ENCODE data around the gene TSNAX. TPM values are rescaled to one million over a fixed set of nuclear protein-coding genes. Genes with fewer than 3 reads are reported as not detected.

The TSNAX gene
- total RNA-seq, 4 donors from 2014 or later = 8.2 to 27.0 (median 17.3) TPM

- H3K4me3 ChIP-seq = no peak overlapping the region
- H3K27ac ChIP-seq = no peak overlapping the region
- DNase-seq = no peak
- TF ChIP-seq EP300 (IDR thresholded peaks at IDR 0.05; ENCODE audit: low read depth) = no peak
- H3K27me3 ChIP-seq = no peaks in the 10 kb centered on the region
- in situ Hi-C loops (cut with MboI; ENCODE audit: low pct_ligation_motif_present in 1 of 4, low pct_unique_long_range_greater_than_20kb in 1 of 4, low sequenced_read_pairs in 3 of 4) (no loop called here), intact Hi-C loops (cut with DNase I; ENCODE audit: low total_unique reads) (no loop called here)
- 57% methylated on average over 5 of the region's 5 CpGs; no CpG with 5 or more reads in 1 of the 2 donors for WGBS, 2 donors (ENCODE audit: low coverage in 1 of 2)
- peaks cover 0 to 11% (median 1%) of the 10 kb centered on the region in 4 donors for H3K4me1 ChIP-seq
- no peaks in the 10 kb centered on the region for H3K9me3 ChIP-seq
- no peaks in the 10 kb centered on the region for H3K36me3 ChIP-seq
Measured at GRCh38 chr1:231596337-231596791, 67.9 kb downstream of the TSNAX start.

- Histone ChIP-seq H3K4me3 (no peak overlapping the region), H3K36me3 (no peaks in the 10 kb centered on the region), H3K27ac (no peak overlapping the region), H3K9me3 (no peaks in the 10 kb centered on the region), H3K27me3 (no peaks in the 10 kb centered on the region), H3K4me1 (peaks cover 0 to 26% (median 10%) of the 10 kb centered on the region in 4 donors)
- in situ Hi-C loops (cut with MboI; ENCODE audit: low pct_ligation_motif_present in 1 of 4, low pct_unique_long_range_greater_than_20kb in 1 of 4, low sequenced_read_pairs in 3 of 4) (no loop called here), intact Hi-C loops (cut with DNase I; ENCODE audit: low total_unique reads) (no loop called here)
- 88 to 96% methylated on average over 1 of the region's 1 CpG for WGBS, 2 donors (ENCODE audit: low coverage in 1 of 2)
- TF ChIP-seq POLR2AphosphoS5 (IDR thresholded peaks at IDR 0.05) (no peak), EP300 (IDR thresholded peaks at IDR 0.05; ENCODE audit: low read depth) (no peak), CTCF (IDR thresholded peaks at IDR 0.05) (no peak), POLR2A (IDR thresholded peaks at IDR 0.05) (no peak)
- DNase-seq = no peak
Measured at GRCh38 chr1:231597971-231598370, 69.5 kb downstream of the TSNAX start.

- intact Hi-C loops (cut with DNase I; ENCODE audit: low total_unique reads) = loop anchor here (5.0 kb wide), 1 partner anchor 1653 kb away; no protein-coding TSS in a partner anchor
Measured at GRCh38 chr1:231600458-231600976, 72.0 kb downstream of the TSNAX start.

GRCh38 chr1:231601824-231602672 lies 73.6 kb downstream of the TSNAX start:
- H3K27me3 ChIP-seq = no peaks in the 10 kb centered on the region
- no peak for DNase-seq
- no peak for TF ChIP-seq EP300 (IDR thresholded peaks at IDR 0.05; ENCODE audit: low read depth)
- TF ChIP-seq CTCF (IDR thresholded peaks at IDR 0.05) = no peak
- TF ChIP-seq POLR2A (IDR thresholded peaks at IDR 0.05) = no peak
- TF ChIP-seq POLR2AphosphoS5 (IDR thresholded peaks at IDR 0.05) = no peak
- WGBS, 2 donors (ENCODE audit: low coverage in 1 of 2) = 18 to 44% methylated on average over 3 to 5 of the region's 5 CpGs
- H3K9me3 ChIP-seq = no peaks in the 10 kb centered on the region
- in situ Hi-C loops (cut with MboI; ENCODE audit: low pct_ligation_motif_present in 1 of 4, low pct_unique_long_range_greater_than_20kb in 1 of 4, low sequenced_read_pairs in 3 of 4) (loop anchor here in 3 of 4 donors (5.0 to 10.0 kb wide), 3 partner anchors 240 to 257 kb away; no protein-coding TSS in a partner anchor), intact Hi-C loops (cut with DNase I; ENCODE audit: low total_unique reads) (loop anchor here (5.0 kb wide), 1 partner anchor 1655 kb away; no protein-coding TSS in a partner anchor)
- no peak overlapping the region for H3K4me3 ChIP-seq
- H3K4me1 ChIP-seq = peaks cover 0 to 31% (median 10%) of the 10 kb centered on the region in 4 donors
- no peaks in the 10 kb centered on the region for H3K36me3 ChIP-seq
- H3K27ac ChIP-seq = peak overlapping the region in 3 of 4 donors; percentile 8 to 45 (median 30)

More at GRCh38 chr1:231600458-231600976, 72.0 kb downstream of the TSNAX start:
- Histone ChIP-seq H3K9me3 (no peaks in the 10 kb centered on the region), H3K27ac (peak overlapping the region in 3 of 4 donors; percentile 15 to 53 (median 38)), H3K36me3 (no peaks in the 10 kb centered on the region), H3K4me3 (no peak overlapping the region), H3K27me3 (no peaks in the 10 kb centered on the region), H3K4me1 (peaks cover 0 to 31% (median 10%) of the 10 kb centered on the region in 4 donors)
- no peak for TF ChIP-seq POLR2A (IDR thresholded peaks at IDR 0.05)
- WGBS, 2 donors (ENCODE audit: low coverage in 1 of 2) = 51 to 59% methylated on average over 6 to 7 of the region's 7 CpGs
- in situ Hi-C loops (cut with MboI; ENCODE audit: low pct_ligation_motif_present in 1 of 4, low pct_unique_long_range_greater_than_20kb in 1 of 4, low sequenced_read_pairs in 3 of 4) = loop anchor here in 3 of 4 donors (5.0 to 10.0 kb wide), 3 partner anchors 238 to 256 kb away; no protein-coding TSS in a partner anchor
- no peak for DNase-seq

- Histone ChIP-seq H3K4me3 (no peak overlapping the region), H3K4me1 (peaks cover 0 to 31% (median 10%) of the 10 kb centered on the region in 4 donors), H3K36me3 (no peaks in the 10 kb centered on the region), H3K9me3 (no peaks in the 10 kb centered on the region), H3K27ac (peak overlapping the region in 2 of 4 donors; percentile 8 to 45), H3K27me3 (no peaks in the 10 kb centered on the region)
- 44 to 81% methylated on average over 2 to 4 of the region's 4 CpGs for WGBS, 2 donors (ENCODE audit: low coverage in 1 of 2)
- intact Hi-C loops (cut with DNase I; ENCODE audit: low total_unique reads) (loop anchor here (5.0 kb wide), 1 partner anchor 1655 kb away; no protein-coding TSS in a partner anchor), in situ Hi-C loops (cut with MboI; ENCODE audit: low pct_ligation_motif_present in 1 of 4, low pct_unique_long_range_greater_than_20kb in 1 of 4, low sequenced_read_pairs in 3 of 4) (loop anchor here in 3 of 4 donors (5.0 to 10.0 kb wide), 3 partner anchors 240 to 258 kb away; no protein-coding TSS in a partner anchor)
- TF ChIP-seq POLR2A (IDR thresholded peaks at IDR 0.05) = no peak
- no peak for TF ChIP-seq EP300 (IDR thresholded peaks at IDR 0.05; ENCODE audit: low read depth)
- TF ChIP-seq POLR2AphosphoS5 (IDR thresholded peaks at IDR 0.05) = no peak
- TF ChIP-seq CTCF (IDR thresholded peaks at IDR 0.05) = no peak
- no peak for DNase-seq
Measured at GRCh38 chr1:231602673-231602984, 74.2 kb downstream of the TSNAX start.
